HEK293 (cell line): ENCODE measurements around the gene RAB8A.

Experiments
- CTCF ChIP-seq: fragments of 450-650 bp; formaldehyde crosslinking; IDR thresholded peaks from 2 replicates; pipeline ENCODE4 v1.5.1; 2016; ENCODE audit warnings: missing biosample characterization, missing genetic modification characterization
- REST ChIP-seq: fragments of 450-650 bp; formaldehyde crosslinking; IDR thresholded peaks from 2 replicates; pipeline ENCODE4 v1.5.1; 2016; ENCODE audit warnings: missing biosample characterization, missing genetic modification characterization
- YY1 ChIP-seq: fragments of 450-650 bp; formaldehyde crosslinking; IDR thresholded peaks from 2 replicates; pipeline ENCODE4 v1.5.1; 2018; ENCODE audit warnings: missing biosample characterization, missing genetic modification characterization
- YY2 ChIP-seq: fragments of 450-650 bp; formaldehyde crosslinking; IDR thresholded peaks from 2 replicates; pipeline ENCODE4 v1.5.1; 2016; ENCODE audit warnings: missing biosample characterization, missing genetic modification characterization
- ZFP41 ChIP-seq: fragments of 450-650 bp; formaldehyde crosslinking; IDR thresholded peaks from 2 replicates; pipeline ENCODE4 v1.5.1; 2016; ENCODE audit warnings: missing biosample characterization, missing genetic modification characterization, borderline replicate concordance
- ZNF10 ChIP-seq: fragments of 450-650 bp; formaldehyde crosslinking; IDR thresholded peaks from 2 replicates; pipeline ENCODE4 v1.5.1; 2017; ENCODE audit warnings: missing biosample characterization, missing genetic modification characterization
- ZNF239 ChIP-seq: fragments of 450-650 bp; formaldehyde crosslinking; IDR thresholded peaks from 2 replicates; pipeline ENCODE4 v1.5.1; 2016; ENCODE audit warnings: missing biosample characterization, missing genetic modification characterization
- ZNF24 ChIP-seq: fragments of 450-650 bp; formaldehyde crosslinking; IDR thresholded peaks from 2 replicates; pipeline ENCODE4 v1.5.1; 2016; ENCODE audit warnings: missing biosample characterization, missing genetic modification characterization
- ZNF704 ChIP-seq: fragments of 450-650 bp; formaldehyde crosslinking; IDR thresholded peaks from 2 replicates; pipeline ENCODE4 v1.5.1; 2016; ENCODE audit warnings: missing biosample characterization, missing genetic modification characterization

- TF ChIP-seq REST (tag by site-specific recombination) (no peak), CTCF (no peak), ZNF10 (tag by site-specific recombination) (no peak), ZFP41 (tag by site-specific recombination) (no peak), YY2 (tag by site-specific recombination) (no peak), ZNF239 (no peak), ZNF24 (tag by site-specific recombination) (no peak), ZNF704 (tag by site-specific recombination) (no peak), YY1 (no peak)
Observed at GRCh38 chr19:16077984-16078758, 33.5 kb upstream of the RAB8A start.
